ENCODE data around the gene CTNNA3. TPM values are rescaled to one million over a fixed set of nuclear protein-coding genes. Genes with fewer than 3 reads are reported as not detected.

Gene CTNNA3
- total and polyA plus RNA-seq, 2 donors from 2014 or later = 0.45 to 0.72 TPM

DNA sequence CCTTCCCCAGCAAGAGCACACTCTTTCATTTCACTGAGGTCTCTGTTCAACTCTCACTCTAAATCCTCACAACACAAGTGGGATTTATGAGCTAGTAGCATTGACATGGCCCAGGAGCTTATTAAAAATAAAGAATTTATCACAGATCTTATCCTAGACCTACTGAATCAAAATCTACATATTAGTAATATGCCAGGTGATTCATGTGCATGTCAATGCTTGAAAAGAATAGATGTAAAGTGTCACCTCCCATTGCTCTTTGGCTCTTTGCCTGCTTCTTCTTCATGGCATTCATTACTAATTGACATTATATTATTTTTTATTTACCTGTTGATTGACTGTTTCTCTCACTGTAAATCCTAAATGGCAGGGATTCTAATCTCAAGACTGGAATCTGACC, 1229.4 kb downstream of the CTNNA3 start:
- peaks cover 0 to 3% (median 0%) of the 10 kb centered on the region in 3 donors for H3K9me3 ChIP-seq (ENCODE audit: control insufficient read depth in 2 of 3, insufficient read depth in 1 of 3, low read length in 3 of 3)
- intact Hi-C loops (cut with DNase I) = no loop called here
- TF ChIP-seq, protein P1, sequence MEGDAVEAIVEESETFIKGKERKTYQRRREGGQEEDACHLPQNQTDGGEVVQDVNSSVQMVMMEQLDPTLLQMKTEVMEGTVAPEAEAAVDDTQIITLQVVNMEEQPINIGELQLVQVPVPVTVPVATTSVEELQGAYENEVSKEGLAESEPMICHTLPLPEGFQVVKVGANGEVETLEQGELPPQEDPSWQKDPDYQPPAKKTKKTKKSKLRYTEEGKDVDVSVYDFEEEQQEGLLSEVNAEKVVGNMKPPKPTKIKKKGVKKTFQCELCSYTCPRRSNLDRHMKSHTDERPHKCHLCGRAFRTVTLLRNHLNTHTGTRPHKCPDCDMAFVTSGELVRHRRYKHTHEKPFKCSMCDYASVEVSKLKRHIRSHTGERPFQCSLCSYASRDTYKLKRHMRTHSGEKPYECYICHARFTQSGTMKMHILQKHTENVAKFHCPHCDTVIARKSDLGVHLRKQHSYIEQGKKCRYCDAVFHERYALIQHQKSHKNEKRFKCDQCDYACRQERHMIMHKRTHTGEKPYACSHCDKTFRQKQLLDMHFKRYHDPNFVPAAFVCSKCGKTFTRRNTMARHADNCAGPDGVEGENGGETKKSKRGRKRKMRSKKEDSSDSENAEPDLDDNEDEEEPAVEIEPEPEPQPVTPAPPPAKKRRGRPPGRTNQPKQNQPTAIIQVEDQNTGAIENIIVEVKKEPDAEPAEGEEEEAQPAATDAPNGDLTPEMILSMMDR (IDR thresholded peaks at IDR 0.05; ENCODE audit: borderline replicate concordance, extremely low read depth, insufficient read depth) = no peak
- FAIRE-seq (no peak), DNase-seq (no peak)
- no peak overlapping the region for H3K4me3 ChIP-seq (ENCODE audit: low read length in 3 of 3)
- no peak overlapping the region for H3K27ac ChIP-seq (ENCODE audit: low read depth in 2 of 2, low read length in 2 of 2)
- no peaks in the 10 kb centered on the region for H3K4me1 ChIP-seq (ENCODE audit: control insufficient read depth in 2 of 3, insufficient read depth in 2 of 3, low read depth in 1 of 3, low read length in 3 of 3)
- no peaks in the 10 kb centered on the region for H3K36me3 ChIP-seq (ENCODE audit: control insufficient read depth in 2 of 3, insufficient read depth in 3 of 3, low read length in 3 of 3)
- H3K27me3 ChIP-seq (ENCODE audit: control insufficient read depth, insufficient read depth, low read length) = no peaks in the 10 kb centered on the region
- H3K9ac ChIP-seq (ENCODE audit: low read length in 3 of 3) = no peak overlapping the region

DNA sequence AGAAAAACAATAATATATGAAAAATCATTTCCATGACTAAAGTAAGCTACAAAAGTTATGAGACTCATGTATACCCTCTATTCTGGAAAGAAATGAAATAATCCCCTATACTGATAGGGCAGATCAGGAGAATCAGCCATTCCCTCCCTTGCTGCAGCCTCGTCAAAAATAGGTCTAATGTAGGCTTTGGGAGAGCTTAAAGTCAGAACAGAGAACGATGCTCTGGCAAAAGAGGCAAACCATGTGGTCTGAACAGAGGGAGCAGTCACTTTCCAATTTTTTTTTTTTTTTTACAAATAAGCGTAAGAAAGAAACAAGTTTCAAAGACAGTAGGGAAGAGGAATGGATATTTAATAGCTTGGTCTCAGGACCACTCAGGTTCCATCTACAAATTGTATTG, 1232.4 kb downstream of the CTNNA3 start:
- FAIRE-seq = no peak
- H3K27ac ChIP-seq (ENCODE audit: low read depth in 2 of 2, low read length in 2 of 2) = no peak overlapping the region
- DNase-seq = no peak
- H3K4me3 ChIP-seq (ENCODE audit: low read length in 3 of 3) = no peak overlapping the region
- no peak overlapping the region for H3K9ac ChIP-seq (ENCODE audit: low read length in 3 of 3)
- H3K9me3 ChIP-seq (ENCODE audit: control insufficient read depth in 2 of 3, insufficient read depth in 1 of 3, low read length in 3 of 3) = no peaks in the 10 kb centered on the region
- no peaks in the 10 kb centered on the region for H3K36me3 ChIP-seq (ENCODE audit: control insufficient read depth in 2 of 3, insufficient read depth in 3 of 3, low read length in 3 of 3)
- no peaks in the 10 kb centered on the region for H3K4me1 ChIP-seq (ENCODE audit: control insufficient read depth in 2 of 3, insufficient read depth in 2 of 3, low read depth in 1 of 3, low read length in 3 of 3)
- TF ChIP-seq, protein P1 (IDR thresholded peaks at IDR 0.05; ENCODE audit: borderline replicate concordance, extremely low read depth, insufficient read depth) = no peak
- intact Hi-C loops (cut with DNase I) = no loop called here
- no peaks in the 10 kb centered on the region for H3K27me3 ChIP-seq (ENCODE audit: control insufficient read depth, insufficient read depth, low read length)

DNA sequence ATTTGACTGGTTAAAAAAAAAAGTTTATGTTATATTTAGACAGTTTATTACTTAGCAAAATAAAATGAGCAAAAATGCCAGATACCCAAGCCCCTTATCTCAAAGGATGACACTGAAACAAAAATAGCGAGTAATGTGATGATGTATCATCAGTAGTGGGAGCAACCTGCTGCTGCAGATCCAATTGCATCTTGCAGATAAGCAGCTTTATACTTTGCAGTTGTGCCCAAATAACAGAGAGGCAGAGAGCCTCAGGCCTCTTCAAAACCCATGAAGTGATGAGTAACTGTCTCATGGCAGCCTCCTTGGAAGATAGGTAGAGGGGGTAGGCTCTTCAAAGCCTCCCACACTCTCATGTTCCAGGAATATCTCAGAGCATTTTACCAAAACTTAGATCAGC, 1238.4 kb downstream of the CTNNA3 start:
- no peak overlapping the region for H3K9ac ChIP-seq (ENCODE audit: low read length in 3 of 3)
- FAIRE-seq (no peak), DNase-seq (no peak)
- no peaks in the 10 kb centered on the region for H3K36me3 ChIP-seq (ENCODE audit: control insufficient read depth in 2 of 3, insufficient read depth in 3 of 3, low read length in 3 of 3)
- no peak overlapping the region for H3K4me3 ChIP-seq (ENCODE audit: low read length in 3 of 3)
- H3K27me3 ChIP-seq (ENCODE audit: control insufficient read depth, insufficient read depth, low read length) = no peaks in the 10 kb centered on the region
- H3K4me1 ChIP-seq (ENCODE audit: control insufficient read depth in 2 of 3, insufficient read depth in 2 of 3, low read depth in 1 of 3, low read length in 3 of 3) = no peaks in the 10 kb centered on the region
- H3K9me3 ChIP-seq (ENCODE audit: control insufficient read depth in 2 of 3, insufficient read depth in 1 of 3, low read length in 3 of 3) = peaks cover 0 to 4% (median 0%) of the 10 kb centered on the region in 3 donors
- no peak overlapping the region for H3K27ac ChIP-seq (ENCODE audit: low read depth in 2 of 2, low read length in 2 of 2)
- TF ChIP-seq, protein P1 (IDR thresholded peaks at IDR 0.05; ENCODE audit: borderline replicate concordance, extremely low read depth, insufficient read depth) = no peak
- intact Hi-C loops (cut with DNase I) = no loop called here

DNA sequence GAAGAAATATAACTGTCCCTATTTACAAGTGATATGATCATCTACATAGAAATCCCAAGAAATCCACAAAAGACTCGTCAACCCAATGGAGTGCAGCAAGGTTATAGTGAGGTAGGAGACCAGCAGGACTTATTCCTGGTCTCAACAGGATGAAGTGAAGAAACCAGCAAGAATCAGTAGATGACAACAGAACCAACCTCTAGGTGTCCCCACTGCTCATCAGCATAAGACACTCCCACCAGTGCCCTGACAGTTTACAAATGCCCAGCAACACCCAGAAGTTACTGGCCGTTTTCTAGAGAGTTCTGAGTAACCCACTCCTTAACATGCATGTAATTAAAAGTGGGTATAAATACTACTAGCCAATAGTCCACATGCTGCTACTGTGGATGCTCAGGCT, 1240.7 kb downstream of the CTNNA3 start:
- DNase-seq (no peak), FAIRE-seq (no peak)
- Histone ChIP-seq H3K9me3 (ENCODE audit: control insufficient read depth in 2 of 3, insufficient read depth in 1 of 3, low read length in 3 of 3) (peaks cover 0 to 4% (median 0%) of the 10 kb centered on the region in 3 donors), H3K9ac (ENCODE audit: low read length in 3 of 3) (no peak overlapping the region), H3K36me3 (ENCODE audit: control insufficient read depth in 2 of 3, insufficient read depth in 3 of 3, low read length in 3 of 3) (no peaks in the 10 kb centered on the region), H3K27ac (ENCODE audit: low read depth in 2 of 2, low read length in 2 of 2) (no peak overlapping the region), H3K4me1 (ENCODE audit: control insufficient read depth in 2 of 3, insufficient read depth in 2 of 3, low read depth in 1 of 3, low read length in 3 of 3) (no peaks in the 10 kb centered on the region), H3K27me3 (ENCODE audit: control insufficient read depth, insufficient read depth, low read length) (no peaks in the 10 kb centered on the region), H3K4me3 (ENCODE audit: low read length in 3 of 3) (no peak overlapping the region)
- TF ChIP-seq, protein P1 (IDR thresholded peaks at IDR 0.05; ENCODE audit: borderline replicate concordance, extremely low read depth, insufficient read depth) = no peak
- intact Hi-C loops (cut with DNase I) = no loop called here

All from kidney (tissue), 14 donors.